ENCODE measurements around the gene TPSG1. TPM values are rescaled to one million over a fixed set of nuclear protein-coding genes. Genes with fewer than 3 reads are reported as not detected.
"Not testable (repeated sequence)": the region's sequence is repeated elsewhere in the genome, so short reads cannot be mapped to it uniquely, and the experiment has no call there.

The TPSG1 gene
- total RNA-seq, 1 donor from 2014 or later = not detected

GRCh38 chr16:1193143-1193824 is 31.8 kb downstream of the TPSG1 start:
- peaks cover 7% of the 10 kb centered on the region for H3K4me1 Mint-ChIP-seq
- no peaks in the 10 kb centered on the region for H3K9me3 Mint-ChIP-seq
- DNase-seq (ENCODE audit: low read depth, low spot score) = no peak
- H3K4me3 Mint-ChIP-seq = no peak overlapping the region
- H3K36me3 Mint-ChIP-seq (ENCODE audit: low read depth) = no peaks in the 10 kb centered on the region
- no peak overlapping the region for H3K27ac Mint-ChIP-seq (ENCODE audit: unreplicated experiment)
- no peaks in the 10 kb centered on the region for H3K27me3 Mint-ChIP-seq (ENCODE audit: low read depth)
- TF ChIP-seq CTCF (conservative IDR thresholded peaks at IDR 0.05) = no peak

GRCh38 chr16:1192384-1193073 is 32.5 kb downstream of the TPSG1 start:
- no peak for DNase-seq (ENCODE audit: low read depth, low spot score)
- no peak for TF ChIP-seq CTCF (conservative IDR thresholded peaks at IDR 0.05)
- Mint-ChIP-seq H3K9me3 (no peaks in the 10 kb centered on the region), H3K36me3 (ENCODE audit: low read depth) (no peaks in the 10 kb centered on the region), H3K27me3 (ENCODE audit: low read depth) (peaks cover 3% of the 10 kb centered on the region), H3K4me3 (no peak overlapping the region), H3K4me1 (peaks cover 6% of the 10 kb centered on the region), H3K27ac (ENCODE audit: unreplicated experiment) (no peak overlapping the region)

GRCh38 chr16:1190789-1191188 is 34.3 kb downstream of the TPSG1 start:
- H3K4me1 Mint-ChIP-seq; H3K4me3 Mint-ChIP-seq; DNase-seq (ENCODE audit: low read depth, low spot score); H3K27ac Mint-ChIP-seq (ENCODE audit: unreplicated experiment); H3K9me3 Mint-ChIP-seq; H3K27me3 Mint-ChIP-seq (ENCODE audit: low read depth); H3K36me3 Mint-ChIP-seq (ENCODE audit: low read depth): not testable (repeated sequence)

GRCh38 chr16:1189455-1189854 is 35.6 kb downstream of the TPSG1 start:
- Mint-ChIP-seq H3K9me3 (no peaks in the 10 kb centered on the region), H3K27ac (ENCODE audit: unreplicated experiment) (no peak overlapping the region), H3K36me3 (ENCODE audit: low read depth) (no peaks in the 10 kb centered on the region), H3K27me3 (ENCODE audit: low read depth) (peaks cover 3% of the 10 kb centered on the region), H3K4me1 (no peaks in the 10 kb centered on the region), H3K4me3 (no peak overlapping the region)
- no peak for DNase-seq (ENCODE audit: low read depth, low spot score)
- no peak for TF ChIP-seq CTCF (conservative IDR thresholded peaks at IDR 0.05)

GRCh38 chr16:1188432-1189189 is 36.5 kb downstream of the TPSG1 start:
- no peaks in the 10 kb centered on the region for H3K36me3 Mint-ChIP-seq (ENCODE audit: low read depth)
- no peak overlapping the region for H3K27ac Mint-ChIP-seq (ENCODE audit: unreplicated experiment)
- TF ChIP-seq CTCF (conservative IDR thresholded peaks at IDR 0.05) = no peak
- H3K4me3 Mint-ChIP-seq = no peak overlapping the region
- DNase-seq (ENCODE audit: low read depth, low spot score) = peak; percentile 72
- H3K4me1 Mint-ChIP-seq = peaks cover 3% of the 10 kb centered on the region
- H3K9me3 Mint-ChIP-seq = no peaks in the 10 kb centered on the region
- H3K27me3 Mint-ChIP-seq (ENCODE audit: low read depth) = peaks cover 3% of the 10 kb centered on the region

GRCh38 chr16:1185460-1186207 is 39.4 kb downstream of the TPSG1 start:
- not testable (repeated sequence) for H3K9me3 Mint-ChIP-seq; H3K4me3 Mint-ChIP-seq; H3K27ac Mint-ChIP-seq (ENCODE audit: unreplicated experiment); DNase-seq (ENCODE audit: low read depth, low spot score); H3K27me3 Mint-ChIP-seq (ENCODE audit: low read depth); H3K4me1 Mint-ChIP-seq; H3K36me3 Mint-ChIP-seq (ENCODE audit: low read depth)
